ENCODE measurements around the gene C17orf113. TPM values are rescaled to one million over a fixed set of nuclear protein-coding genes. Genes with fewer than 3 reads are reported as not detected.

Gene C17orf113
- total RNA-seq, 4 donors from 2014 or later: 1.6 to 8.6 (median 3.2) TPM; not detected in 1

DNA sequence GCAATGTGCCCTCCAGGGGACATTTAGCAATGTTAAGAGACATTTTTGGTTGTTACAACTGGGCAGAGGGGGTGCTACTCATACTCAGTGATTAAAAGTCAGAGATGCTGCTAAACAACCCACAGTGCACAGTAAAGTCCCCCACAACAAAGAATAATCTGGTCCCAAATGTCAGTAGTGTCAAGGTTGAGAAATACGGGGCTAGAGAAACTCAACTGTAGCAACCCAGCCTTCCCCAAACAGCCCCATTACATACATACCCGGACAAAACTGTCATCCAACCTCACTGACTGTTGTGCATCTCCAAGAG lies 53.6 kb downstream of the C17orf113 start:
- Histone ChIP-seq H3K4me1 (peaks cover 0 to 12% (median 0%) of the 10 kb centered on the region in 4 donors), H3K36me3 (peaks cover 0 to 88% (median 0%) of the 10 kb centered on the region in 3 donors), H3K27ac (peak overlapping the region in 2 of 4 donors; percentile 29 to 72), H3K27me3 (no peaks in the 10 kb centered on the region), H3K9me3 (no peaks in the 10 kb centered on the region), H3K4me3 (no peak overlapping the region)
- DNase-seq: no peak
- TF ChIP-seq, protein P1, sequence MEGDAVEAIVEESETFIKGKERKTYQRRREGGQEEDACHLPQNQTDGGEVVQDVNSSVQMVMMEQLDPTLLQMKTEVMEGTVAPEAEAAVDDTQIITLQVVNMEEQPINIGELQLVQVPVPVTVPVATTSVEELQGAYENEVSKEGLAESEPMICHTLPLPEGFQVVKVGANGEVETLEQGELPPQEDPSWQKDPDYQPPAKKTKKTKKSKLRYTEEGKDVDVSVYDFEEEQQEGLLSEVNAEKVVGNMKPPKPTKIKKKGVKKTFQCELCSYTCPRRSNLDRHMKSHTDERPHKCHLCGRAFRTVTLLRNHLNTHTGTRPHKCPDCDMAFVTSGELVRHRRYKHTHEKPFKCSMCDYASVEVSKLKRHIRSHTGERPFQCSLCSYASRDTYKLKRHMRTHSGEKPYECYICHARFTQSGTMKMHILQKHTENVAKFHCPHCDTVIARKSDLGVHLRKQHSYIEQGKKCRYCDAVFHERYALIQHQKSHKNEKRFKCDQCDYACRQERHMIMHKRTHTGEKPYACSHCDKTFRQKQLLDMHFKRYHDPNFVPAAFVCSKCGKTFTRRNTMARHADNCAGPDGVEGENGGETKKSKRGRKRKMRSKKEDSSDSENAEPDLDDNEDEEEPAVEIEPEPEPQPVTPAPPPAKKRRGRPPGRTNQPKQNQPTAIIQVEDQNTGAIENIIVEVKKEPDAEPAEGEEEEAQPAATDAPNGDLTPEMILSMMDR (IDR thresholded peaks at IDR 0.05): no peak
- no peak for TF ChIP-seq POLR2A (IDR thresholded peaks at IDR 0.05)

DNA sequence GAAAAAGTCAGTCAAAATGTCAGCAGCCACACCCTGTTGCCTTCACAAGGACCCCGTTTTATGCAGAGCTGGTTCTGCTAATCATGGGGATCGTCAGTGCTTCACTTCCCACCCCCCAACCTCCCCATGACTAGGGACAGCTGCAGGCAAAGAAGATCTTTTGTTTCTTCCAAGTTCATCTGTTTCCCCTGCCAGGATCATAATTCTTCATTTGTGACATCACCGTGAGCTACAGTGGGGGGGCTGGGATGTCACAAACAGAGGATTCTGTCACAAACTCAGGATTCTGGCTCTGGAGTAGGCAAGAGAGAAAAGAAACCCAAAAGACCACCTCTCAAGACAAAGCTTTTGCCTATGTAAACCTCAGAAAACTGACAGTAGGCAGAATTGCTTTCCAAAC lies 57.8 kb downstream of the C17orf113 start:
- Histone ChIP-seq H3K36me3 (peaks cover 0 to 97% (median 0%) of the 10 kb centered on the region in 3 donors), H3K4me3 (no peak overlapping the region), H3K4me1 (peaks cover 0 to 7% (median 0%) of the 10 kb centered on the region in 4 donors), H3K27me3 (no peaks in the 10 kb centered on the region), H3K27ac (no peak overlapping the region), H3K9me3 (no peaks in the 10 kb centered on the region)
- no peak for DNase-seq
- TF ChIP-seq, protein P1 (IDR thresholded peaks at IDR 0.05): no peak
- no peak for TF ChIP-seq POLR2A (IDR thresholded peaks at IDR 0.05)

DNA sequence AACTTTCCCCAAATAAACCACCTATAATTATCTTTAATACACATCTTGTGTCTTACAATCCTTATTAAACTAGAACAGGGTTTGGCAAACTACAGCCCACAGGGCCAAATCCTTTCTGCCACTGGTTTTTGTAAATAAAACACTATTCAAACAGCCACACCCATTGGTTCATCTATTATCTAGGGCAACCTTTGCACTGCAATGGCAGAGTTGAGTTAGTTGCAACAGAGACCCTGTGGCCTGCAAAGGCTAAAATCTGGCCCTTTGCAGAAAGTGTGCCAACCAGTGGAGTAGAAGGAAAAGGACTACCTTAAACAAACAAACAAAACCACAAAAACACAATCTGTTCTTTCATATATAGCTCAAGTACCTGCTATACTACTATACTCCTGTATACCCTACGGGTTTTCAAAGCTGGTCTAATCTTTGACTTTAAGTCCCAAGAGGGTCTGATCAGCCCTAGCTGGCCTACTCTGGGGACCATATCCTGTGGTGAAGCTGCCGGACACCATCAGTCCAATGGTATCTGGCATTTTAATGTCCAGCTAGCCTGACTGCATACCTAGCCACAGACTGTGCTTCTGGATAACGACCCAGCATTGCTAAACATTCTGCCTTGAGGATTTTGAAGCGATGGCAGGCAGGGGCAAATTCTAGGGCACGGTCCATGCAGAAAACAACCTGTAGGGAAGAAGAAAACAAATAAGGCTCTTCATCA lies 60.5 kb downstream of the C17orf113 start:
- peaks cover 0 to 7% (median 0%) of the 10 kb centered on the region in 4 donors for H3K4me1 ChIP-seq
- H3K27me3 ChIP-seq: no peaks in the 10 kb centered on the region
- no peak overlapping the region for H3K4me3 ChIP-seq
- peak overlapping the region in 1 of 4 donors; percentile 12 for H3K27ac ChIP-seq
- TF ChIP-seq, protein P1 (IDR thresholded peaks at IDR 0.05): no peak
- no peak for TF ChIP-seq POLR2A (IDR thresholded peaks at IDR 0.05)
- no peak for DNase-seq
- H3K36me3 ChIP-seq: peaks cover 0 to 94% (median 0%) of the 10 kb centered on the region in 3 donors
- no peaks in the 10 kb centered on the region for H3K9me3 ChIP-seq

DNA sequence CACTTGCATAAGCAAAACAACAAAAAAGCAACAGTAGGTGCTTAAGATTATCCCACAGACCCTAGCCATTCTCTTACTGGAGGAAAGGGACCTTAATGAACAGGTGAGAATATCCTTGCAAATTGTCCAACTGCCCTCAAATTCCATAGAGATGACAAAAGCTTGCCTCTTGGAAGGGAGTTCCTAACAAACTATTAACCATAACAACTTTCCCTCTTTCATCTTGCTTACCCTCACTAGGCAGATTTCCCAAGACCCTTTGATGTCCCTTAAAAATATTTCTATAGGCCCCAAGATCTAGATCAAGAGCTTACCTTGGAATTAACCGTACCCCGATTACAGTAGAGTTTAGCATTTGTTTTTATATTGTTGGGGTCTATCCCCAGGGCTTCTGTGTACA lies 62.0 kb downstream of the C17orf113 start:
- Histone ChIP-seq H3K9me3 (no peaks in the 10 kb centered on the region), H3K27ac (no peak overlapping the region), H3K4me1 (peaks cover 0 to 7% (median 0%) of the 10 kb centered on the region in 4 donors), H3K36me3 (peaks cover 0 to 93% (median 0%) of the 10 kb centered on the region in 3 donors), H3K27me3 (no peaks in the 10 kb centered on the region), H3K4me3 (no peak overlapping the region)
- no peak for DNase-seq
- no peak for TF ChIP-seq POLR2A (IDR thresholded peaks at IDR 0.05)
- TF ChIP-seq, protein P1 (IDR thresholded peaks at IDR 0.05): no peak

Other genes starting within 250 kb of the C17orf113 start
- 10 to 100 TPM in 3 of 4 donors, 1 to 10 TPM in 1; 9.5 to 23.1 (median 18.0) TPM for gene P3H4, start 238.7 kb downstream of the C17orf113 start, total RNA-seq
- gene FKBP10, start 237.6 kb downstream of the C17orf113 start, total RNA-seq: 100 to 1,000 TPM in 1 of 4 donors, 10 to 100 TPM in 2, 1 to 10 TPM in 1; 7.2 to 130 (median 11.2) TPM
- 10 to 100 TPM in 3 of 4 donors, 1 to 10 TPM in 1; 5.8 to 40.4 (median 20.1) TPM for gene NT5C3B, start 214.4 kb downstream of the C17orf113 start, total RNA-seq
- gene KLHL10, start 212.8 kb downstream of the C17orf113 start, total RNA-seq: not detected
- gene KLHL11, start 185.2 kb downstream of the C17orf113 start, total RNA-seq: 10 to 100 TPM in 1 of 4 donors, 1 to 10 TPM in 3; 7.4 to 10.5 (median 7.7) TPM
- 100 to 1,000 TPM in 1 of 4 donors, 10 to 100 TPM in 3; 54.5 to 108 (median 74.0) TPM for gene ACLY, start 131.7 kb downstream of the C17orf113 start, total RNA-seq
- 1 to 10 TPM in 1 of 4 donors, not detected in 3; 2.1 TPM for gene ODAD4, start 120.0 kb downstream of the C17orf113 start, total RNA-seq
- gene CNP, start 83.8 kb downstream of the C17orf113 start, total RNA-seq: 10 to 100 TPM; 24.7 to 76.7 (median 43.4) TPM
- gene DNAJC7, start 33.2 kb downstream of the C17orf113 start, total RNA-seq: 10 to 100 TPM; 51.0 to 80.9 (median 70.7) TPM
- gene NKIRAS2, start 30.5 kb downstream of the C17orf113 start, total RNA-seq: 10 to 100 TPM; 22.1 to 38.1 (median 31.1) TPM
- 1 to 10 TPM in 1 of 4 donors, under 1 TPM in 1, not detected in 2; 0.53 to 1.3 TPM for gene ZNF385C, start 47.9 kb upstream of the C17orf113 start, total RNA-seq
- gene DHX58, start 62.1 kb upstream of the C17orf113 start, total RNA-seq: 10 to 100 TPM; 12.8 to 24.8 (median 18.4) TPM
- 100 to 1,000 TPM in 1 of 4 donors, 10 to 100 TPM in 2, 1 to 10 TPM in 1; 9.8 to 172 (median 38.4) TPM for gene KAT2A, start 70.8 kb upstream of the C17orf113 start, total RNA-seq
- not detected for gene HSPB9, start 72.2 kb upstream of the C17orf113 start, total RNA-seq
- 100 to 1,000 TPM in 2 of 4 donors, 10 to 100 TPM in 2; 80.9 to 153 (median 116) TPM for gene RAB5C, start 104.4 kb upstream of the C17orf113 start, total RNA-seq
- under 1 TPM in 2 of 4 donors, not detected in 2; 0.47 to 0.80 TPM for gene KCNH4, start 130.5 kb upstream of the C17orf113 start, total RNA-seq
- not detected for gene HCRT, start 134.9 kb upstream of the C17orf113 start, total RNA-seq
- 10 to 100 TPM; 13.2 to 71.4 (median 44.3) TPM for gene GHDC, start 143.9 kb upstream of the C17orf113 start, total RNA-seq
- 100 to 1,000 TPM in 1 of 4 donors, 10 to 100 TPM in 3; 36.3 to 128 (median 68.1) TPM for gene STAT5B, start 225.8 kb upstream of the C17orf113 start, total RNA-seq
- 10 to 100 TPM; 11.2 to 80.0 (median 34.5) TPM for gene STAT5A, start 237.9 kb upstream of the C17orf113 start, total RNA-seq